ENCODE data around the gene C9orf43. TPM values are rescaled to one million over a fixed set of nuclear protein-coding genes. Genes with fewer than 3 reads are reported as not detected.

The C9orf43 gene
- total and polyA plus RNA-seq, 9 of the 15 experiments (the other 6 are each of a cell fraction or from before 2014, with no cell fraction given): 0.21 to 0.58 (median 0.33) TPM

GRCh38 chr9:113410207-113410864 lies at the start of gene C9orf43, which contains the start of gene POLE3 (continued):
- TF ChIP-seq CREB3 (tag; conservative IDR thresholded peaks at IDR 0.05; ENCODE audit: low read depth) (no peak), MIER1 (IDR thresholded peaks at IDR 0.05; ENCODE audit: low read depth) (peak; percentile 56; the same call in 1 of the 2 replicates), KAT2B (IDR thresholded peaks at IDR 0.05; ENCODE audit: low read depth, low read length) (no peak), PYGO2 (tag; IDR thresholded peaks at IDR 0.05) (no peak), CTCFL (IDR thresholded peaks at IDR 0.05; ENCODE audit: borderline replicate concordance, insufficient read depth, low read depth, low read length, poor library complexity, severe bottlenecking) (no peak), FOXP1 (CRISPR knock-in tag; IDR thresholded peaks at IDR 0.05) (peak; percentile 89), RFX1 (IDR thresholded peaks at IDR 0.05) (peak; percentile 85), LARP7 (IDR thresholded peaks at IDR 0.05) (no peak), ZNF407 (IDR thresholded peaks at IDR 0.05; ENCODE audit: low read depth) (peak; percentile 100), MXD1 (CRISPR knock-in tag; IDR thresholded peaks at IDR 0.05; ENCODE audit: borderline replicate concordance, poor library complexity, severe bottlenecking) (peak; percentile 69), ZNF717 (CRISPR knock-in tag; IDR thresholded peaks at IDR 0.05) (no peak), SMAD4 (CRISPR knock-in tag; conservative IDR thresholded peaks at IDR 0.05) (peak; percentile 73), ZNF143 (CRISPR knock-in tag; IDR thresholded peaks at IDR 0.05) (peak; percentile 93), ZNF695 (CRISPR knock-in tag; IDR thresholded peaks at IDR 0.05) (no peak), ATF7 (IDR thresholded peaks at IDR 0.05) (peak; percentile 84)
